Tibial nerve (tissue), 4 donors: ENCODE results near the gene MLXIP. TPM values are rescaled to one million over a fixed set of nuclear protein-coding genes. Genes with fewer than 3 reads are reported as not detected.

Source experiments
- DNase-seq, 2 donors: peaks; one replicate each; pipeline ENCODE4 v3.0.0-alpha.2; 2019; ENCODE audit warnings: low spot score in 2 of 2
- H3K27ac ChIP-seq, 4 donors: fragments of 200-600 bp; sonication (generic) in 3 of 4; one replicate each; pipeline ENCODE4 v1.5.1; 2017 to 2019; ENCODE audit warnings: mild to moderate bottlenecking in 1 of 4
- H3K27me3 ChIP-seq, 2 donors: fragments of 200-600 bp; sonication (generic) in 1 of 2; one replicate each; pipeline versions ENCODE4 v1.5.1 to v1.6.0; 2017 to 2019
- H3K36me3 ChIP-seq, 3 donors: fragments of 200-600 bp; sonication (generic); one replicate each; pipeline ENCODE4 v1.5.1; 2018 to 2019
- H3K4me1 ChIP-seq, 4 donors: fragments of 200-600 bp; sonication (generic) in 3 of 4; one replicate each; pipeline ENCODE4 v1.5.1; 2017 to 2019
- H3K4me3 ChIP-seq, 4 donors: fragments of 200-600 bp; sonication (generic) in 3 of 4; one replicate each; pipeline ENCODE4 v1.5.1; 2017 to 2019; ENCODE audit warnings: mild to moderate bottlenecking in 1 of 4, moderate library complexity in 1 of 4
- H3K9me3 ChIP-seq, 4 donors: fragments of 200-600 bp; sonication (generic) in 3 of 4; one replicate each; pipeline ENCODE4 v1.5.1; 2017 to 2019
- EP300 ChIP-seq, 2 donors: sonication (generic); formaldehyde crosslinking; IDR thresholded peaks; one replicate each; pipeline ENCODE4 v1.6.1; 2017; ENCODE audit warnings: antibody characterized with exemption in 2 of 2, mild to moderate bottlenecking in 1 of 2
- POLR2A ChIP-seq, 2 donors: fragments of 450-650 bp; IDR thresholded peaks; one replicate each; pipeline ENCODE4 v1.6.1; 2017; ENCODE audit warnings: antibody characterized with exemption in 2 of 2, mild to moderate bottlenecking in 2 of 2, moderate library complexity in 2 of 2
- WGBS, 2 donors: methylation state at CpG; one replicate each; pipeline ENCODE4 v1.1.5; 2018; 5-methylcytosine and 5-hydroxymethylcytosine counted together
- total RNA-seq, 4 donors: library from RNA; depleted of rRNA; stranded (reverse); fragments of >200 nt; gene quantifications; one replicate each; pipeline ENCODE4 v1.1.0, GENCODE V29; 2016
- TF ChIP-seq, protein P1 (sequence below), 5 experiments: fragments of 200-600 bp in 3 of 5; fragments of 450-650 bp in 2 of 5; sonication (generic) in 3 of 5; IDR thresholded peaks; one replicate each; pipeline ENCODE4 v1.5.1; 2016 to 2019; ENCODE audit warnings: antibody characterized with exemption in 5 of 5, mild to moderate bottlenecking in 3 of 5, moderate library complexity in 2 of 5

The MLXIP gene
- total RNA-seq, 4 donors from 2014 or later = 22.1 to 57.0 (median 27.1) TPM

DNA sequence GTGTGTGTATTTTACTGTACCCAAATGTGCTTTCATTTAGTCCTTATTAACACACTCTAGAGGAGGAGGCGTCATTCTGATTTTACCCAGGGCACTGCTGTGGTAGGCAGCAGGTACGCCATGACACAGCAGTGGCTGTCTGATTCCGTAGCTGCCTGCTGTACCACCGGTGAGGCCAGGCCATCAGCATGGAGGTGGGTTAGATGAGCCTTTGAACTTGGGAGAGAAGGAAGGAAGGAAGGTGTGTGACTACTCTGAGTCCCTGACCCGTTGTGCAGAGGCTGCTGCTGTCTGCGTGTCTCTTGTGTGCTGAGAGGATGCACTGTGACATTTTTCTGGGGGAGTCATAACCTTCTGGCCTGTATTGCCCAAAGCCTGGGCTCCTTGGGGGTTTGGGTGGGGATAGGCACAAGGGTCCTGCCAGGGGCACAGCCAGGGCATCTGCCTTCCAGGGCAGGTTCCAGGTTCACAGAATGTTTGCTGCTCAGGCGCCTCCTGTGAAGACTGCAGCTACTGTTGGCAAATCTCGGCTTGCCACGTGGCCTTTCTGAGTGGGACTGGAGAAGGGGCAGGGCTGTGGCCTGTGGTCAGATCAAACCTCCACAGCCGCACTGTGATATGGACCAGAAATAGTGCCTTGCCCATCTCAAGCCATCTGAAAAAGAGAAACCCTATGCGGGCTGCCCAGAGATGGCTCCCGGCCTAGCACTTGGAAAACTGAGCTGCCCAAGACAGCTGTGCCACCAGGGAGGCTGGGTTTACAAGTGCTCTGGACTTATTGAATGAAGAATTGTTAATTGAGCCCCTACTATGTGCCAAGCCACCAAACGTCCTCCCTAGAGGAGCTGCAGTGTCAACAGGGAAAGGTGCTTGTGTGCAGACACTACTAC, 47.1 kb downstream of the MLXIP start:
- no peak for DNase-seq
- peaks cover 0 to 33% (median 25%) of the 10 kb centered on the region in 3 donors for H3K36me3 ChIP-seq
- TF ChIP-seq POLR2A (IDR thresholded peaks at IDR 0.05) = no peak
- TF ChIP-seq, protein P1, sequence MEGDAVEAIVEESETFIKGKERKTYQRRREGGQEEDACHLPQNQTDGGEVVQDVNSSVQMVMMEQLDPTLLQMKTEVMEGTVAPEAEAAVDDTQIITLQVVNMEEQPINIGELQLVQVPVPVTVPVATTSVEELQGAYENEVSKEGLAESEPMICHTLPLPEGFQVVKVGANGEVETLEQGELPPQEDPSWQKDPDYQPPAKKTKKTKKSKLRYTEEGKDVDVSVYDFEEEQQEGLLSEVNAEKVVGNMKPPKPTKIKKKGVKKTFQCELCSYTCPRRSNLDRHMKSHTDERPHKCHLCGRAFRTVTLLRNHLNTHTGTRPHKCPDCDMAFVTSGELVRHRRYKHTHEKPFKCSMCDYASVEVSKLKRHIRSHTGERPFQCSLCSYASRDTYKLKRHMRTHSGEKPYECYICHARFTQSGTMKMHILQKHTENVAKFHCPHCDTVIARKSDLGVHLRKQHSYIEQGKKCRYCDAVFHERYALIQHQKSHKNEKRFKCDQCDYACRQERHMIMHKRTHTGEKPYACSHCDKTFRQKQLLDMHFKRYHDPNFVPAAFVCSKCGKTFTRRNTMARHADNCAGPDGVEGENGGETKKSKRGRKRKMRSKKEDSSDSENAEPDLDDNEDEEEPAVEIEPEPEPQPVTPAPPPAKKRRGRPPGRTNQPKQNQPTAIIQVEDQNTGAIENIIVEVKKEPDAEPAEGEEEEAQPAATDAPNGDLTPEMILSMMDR (IDR thresholded peaks at IDR 0.05) = no peak
- TF ChIP-seq EP300 (IDR thresholded peaks at IDR 0.05) = no peak
- no peaks in the 10 kb centered on the region for H3K27me3 ChIP-seq
- no peak overlapping the region for H3K4me3 ChIP-seq
- no peak overlapping the region for H3K27ac ChIP-seq
- 54 to 72% methylated on average over 10 to 13 of the region's 13 CpGs for WGBS, 2 donors
- peaks cover 0 to 45% (median 16%) of the 10 kb centered on the region in 4 donors for H3K4me1 ChIP-seq
- H3K9me3 ChIP-seq = no peaks in the 10 kb centered on the region

DNA sequence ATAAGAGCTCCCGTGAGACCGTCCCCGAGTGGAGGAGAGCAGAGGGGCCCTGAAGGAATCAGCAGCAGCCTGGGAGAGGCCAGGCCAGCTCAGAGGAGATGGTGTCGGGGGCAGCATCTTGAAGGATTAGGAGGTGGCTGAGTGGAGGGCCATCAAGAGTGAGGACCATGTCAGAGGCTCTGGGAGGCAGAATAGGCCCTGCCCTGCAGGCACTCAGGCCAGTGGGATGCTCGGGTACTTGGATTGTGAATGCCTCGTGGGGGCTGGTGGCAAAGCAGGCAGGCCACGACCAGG, 47.7 kb downstream of the MLXIP start:
- no peak for DNase-seq
- TF ChIP-seq, protein P1 (IDR thresholded peaks at IDR 0.05) = no peak
- TF ChIP-seq EP300 (IDR thresholded peaks at IDR 0.05) (no peak), POLR2A (IDR thresholded peaks at IDR 0.05) (no peak)
- Histone ChIP-seq H3K4me1 (peaks cover 0 to 44% (median 15%) of the 10 kb centered on the region in 4 donors), H3K9me3 (no peaks in the 10 kb centered on the region), H3K27ac (no peak overlapping the region), H3K36me3 (peaks cover 0 to 39% (median 25%) of the 10 kb centered on the region in 3 donors), H3K4me3 (no peak overlapping the region), H3K27me3 (no peaks in the 10 kb centered on the region)
- WGBS, 2 donors = 58 to 69% methylated on average over 7 of the region's 7 CpGs

DNA sequence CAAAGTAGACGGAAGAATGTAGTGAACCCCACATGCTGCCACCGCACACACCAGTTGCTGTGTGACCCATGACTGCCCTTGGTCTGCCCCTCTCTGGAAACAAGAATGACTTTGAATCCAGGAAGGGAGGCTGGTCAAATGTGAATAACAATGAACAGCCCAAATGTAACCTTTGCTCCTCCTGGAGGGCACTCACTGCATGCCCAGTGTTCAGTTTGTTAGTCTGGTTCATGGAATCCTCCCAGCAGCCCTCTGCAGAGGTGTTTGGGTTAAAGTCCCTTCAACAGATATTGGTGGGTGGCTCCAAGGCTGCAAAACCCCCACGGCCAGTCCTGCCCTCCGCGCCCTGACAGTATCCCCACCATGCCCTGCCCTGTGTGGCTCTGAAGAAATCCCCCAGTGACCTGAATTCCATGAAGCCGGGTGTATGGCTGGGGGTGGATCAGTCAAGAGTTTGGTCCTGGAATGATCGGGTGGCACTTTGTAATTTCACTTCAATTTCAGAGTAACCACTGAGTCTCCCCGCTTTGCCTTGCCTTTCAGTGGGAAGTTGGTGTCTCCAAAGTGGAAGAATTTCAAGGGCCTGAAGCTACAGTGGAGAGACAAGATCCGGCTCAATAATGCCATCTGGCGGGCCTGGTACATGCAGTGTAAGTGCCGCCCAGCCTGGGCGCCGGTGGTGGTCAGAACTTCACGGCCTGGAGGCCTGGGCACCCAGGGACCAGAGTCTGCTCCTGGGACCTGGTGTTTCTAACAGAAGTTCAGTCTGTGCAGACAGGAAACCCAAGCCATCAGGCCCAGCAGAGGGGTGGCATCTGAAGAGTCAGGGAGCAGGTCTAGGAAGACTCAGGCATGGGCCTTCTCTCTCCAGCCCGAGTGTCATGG, 48.4 kb downstream of the MLXIP start:
- H3K27ac ChIP-seq = no peak overlapping the region
- no peaks in the 10 kb centered on the region for H3K9me3 ChIP-seq
- TF ChIP-seq EP300 (IDR thresholded peaks at IDR 0.05) = no peak
- TF ChIP-seq, protein P1 (IDR thresholded peaks at IDR 0.05) = peak; percentile 12 to 35 (median 31)
- 64 to 67% methylated on average over 15 of the region's 15 CpGs for WGBS, 2 donors
- no peaks in the 10 kb centered on the region for H3K27me3 ChIP-seq
- no peak overlapping the region for H3K4me3 ChIP-seq
- H3K4me1 ChIP-seq = peaks cover 0 to 37% (median 13%) of the 10 kb centered on the region in 4 donors
- DNase-seq = no peak
- H3K36me3 ChIP-seq = peaks cover 0 to 45% (median 25%) of the 10 kb centered on the region in 3 donors

DNA sequence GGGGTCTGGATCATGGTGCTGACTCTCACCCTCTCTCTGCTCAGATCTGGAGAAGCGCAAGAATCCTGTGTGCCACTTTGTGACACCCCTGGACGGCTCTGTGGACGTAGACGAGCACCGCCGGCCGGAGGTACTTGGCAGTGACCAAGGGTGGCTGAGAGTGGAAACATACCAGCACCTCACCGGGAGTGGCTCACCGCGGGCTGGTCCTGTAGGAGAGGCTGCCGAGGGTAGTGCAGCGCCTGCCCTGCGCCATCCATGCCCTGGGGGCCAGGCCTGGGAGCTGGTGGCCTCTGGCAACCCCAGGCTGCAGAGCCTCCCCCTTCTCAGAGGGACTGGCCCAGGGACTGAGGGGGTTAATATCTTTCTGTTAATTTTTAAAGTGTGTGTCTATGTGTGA, 49.3 kb downstream of the MLXIP start:
- Histone ChIP-seq H3K27ac (no peak overlapping the region), H3K9me3 (no peaks in the 10 kb centered on the region), H3K27me3 (no peaks in the 10 kb centered on the region), H3K4me3 (no peak overlapping the region), H3K36me3 (peaks cover 0 to 54% (median 25%) of the 10 kb centered on the region in 3 donors), H3K4me1 (peaks cover 0 to 29% (median 13%) of the 10 kb centered on the region in 4 donors)
- TF ChIP-seq POLR2A (IDR thresholded peaks at IDR 0.05) = no peak
- no peak for TF ChIP-seq EP300 (IDR thresholded peaks at IDR 0.05)
- TF ChIP-seq, protein P1 (IDR thresholded peaks at IDR 0.05) = no peak
- DNase-seq = no peak
- 80 to 92% methylated on average over 11 to 13 of the region's 13 CpGs for WGBS, 2 donors
